ENCODE measurements around the gene KRT6A. TPM values are rescaled to one million over a fixed set of nuclear protein-coding genes. Genes with fewer than 3 reads are reported as not detected.

Gene KRT6A
- total RNA-seq, 1 experiment from 2014 or later = not detected

DNA sequence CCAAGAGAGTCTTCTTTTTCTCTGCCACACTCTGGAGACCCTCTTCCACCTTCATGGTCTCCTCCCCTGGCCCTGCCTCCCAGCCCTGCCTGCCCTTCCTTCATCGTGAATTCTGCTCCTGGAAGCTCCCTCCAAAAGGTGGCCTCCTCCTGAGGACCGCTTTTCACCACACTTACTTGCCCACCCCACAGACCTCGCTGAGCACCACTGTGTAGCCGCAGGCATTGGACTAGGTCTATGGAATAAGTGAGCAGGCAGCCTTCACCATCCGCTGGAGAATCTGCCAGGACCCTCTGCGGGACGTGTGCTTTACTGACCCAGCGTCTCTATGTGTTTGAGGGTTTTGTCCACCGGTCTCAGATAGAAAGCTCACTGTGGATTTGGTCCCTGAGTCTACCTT is 36.8 kb upstream of the KRT6A start:
- H3K27me3 ChIP-seq (ENCODE audit: control insufficient read depth, insufficient read depth, low read length) = no peaks in the 10 kb centered on the region
- no peak overlapping the region for H3K4me3 ChIP-seq (ENCODE audit: insufficient read depth, low read depth, low read length)
- H3K36me3 ChIP-seq (replicated peaks; ENCODE audit: control insufficient read depth, insufficient read depth, low read length) = no peaks in the 10 kb centered on the region
- no peak for DNase-seq

GRCh38 chr12:52529417-52529816 is 36.4 kb upstream of the KRT6A start:
- Histone ChIP-seq H3K4me3 (ENCODE audit: insufficient read depth, low read depth, low read length) (no peak overlapping the region), H3K27me3 (ENCODE audit: control insufficient read depth, insufficient read depth, low read length) (no peaks in the 10 kb centered on the region), H3K36me3 (replicated peaks; ENCODE audit: control insufficient read depth, insufficient read depth, low read length) (no peaks in the 10 kb centered on the region)
- no peak for DNase-seq

- DNase-seq = no peak
- Histone ChIP-seq H3K27me3 (ENCODE audit: control insufficient read depth, insufficient read depth, low read length) (no peaks in the 10 kb centered on the region), H3K4me3 (ENCODE audit: insufficient read depth, low read depth, low read length) (no peak overlapping the region), H3K36me3 (replicated peaks; ENCODE audit: control insufficient read depth, insufficient read depth, low read length) (no peaks in the 10 kb centered on the region)
Observed at GRCh38 chr12:52528641-52529143, 35.6 kb upstream of the KRT6A start.

GRCh38 chr12:52527121-52527800 is 34.2 kb upstream of the KRT6A start:
- no peak for DNase-seq
- Histone ChIP-seq H3K4me3 (ENCODE audit: insufficient read depth, low read depth, low read length) (no peak overlapping the region), H3K27me3 (ENCODE audit: control insufficient read depth, insufficient read depth, low read length) (no peaks in the 10 kb centered on the region), H3K36me3 (replicated peaks; ENCODE audit: control insufficient read depth, insufficient read depth, low read length) (no peaks in the 10 kb centered on the region)

DNA sequence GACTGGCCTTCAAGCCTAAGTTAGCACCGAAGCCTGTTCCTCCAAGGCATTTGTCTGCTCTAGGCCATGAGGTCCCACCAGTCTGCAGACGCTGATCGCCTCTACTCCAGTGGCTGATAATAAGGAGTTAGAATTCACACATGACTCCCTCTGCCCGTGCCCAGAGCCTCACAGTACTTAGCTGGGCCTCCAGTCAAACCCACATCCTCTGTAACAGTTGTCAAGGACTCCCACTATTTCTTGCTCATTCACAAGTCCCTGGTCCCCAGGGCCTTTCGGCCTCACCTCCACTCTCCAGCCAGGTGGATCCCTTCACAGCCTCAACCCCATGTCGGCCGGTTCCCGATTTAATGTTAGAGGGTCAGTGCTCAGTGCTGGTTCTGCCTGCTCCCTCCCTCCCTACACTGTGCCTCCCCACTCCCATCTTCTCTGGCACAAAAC is 33.5 kb upstream of the KRT6A start:
- Histone ChIP-seq H3K36me3 (replicated peaks; ENCODE audit: control insufficient read depth, insufficient read depth, low read length) (no peaks in the 10 kb centered on the region), H3K4me3 (ENCODE audit: insufficient read depth, low read depth, low read length) (no peak overlapping the region), H3K27me3 (ENCODE audit: control insufficient read depth, insufficient read depth, low read length) (no peaks in the 10 kb centered on the region)
- DNase-seq = no peak

- Histone ChIP-seq H3K27me3 (ENCODE audit: control insufficient read depth, insufficient read depth, low read length) (no peaks in the 10 kb centered on the region), H3K36me3 (replicated peaks; ENCODE audit: control insufficient read depth, insufficient read depth, low read length) (no peaks in the 10 kb centered on the region), H3K4me3 (ENCODE audit: insufficient read depth, low read depth, low read length) (no peak overlapping the region)
- no peak for DNase-seq
Observed at GRCh38 chr12:52525661-52526499, 32.8 kb upstream of the KRT6A start.

GRCh38 chr12:52524898-52525591 is 32.0 kb upstream of the KRT6A start:
- no peaks in the 10 kb centered on the region for H3K36me3 ChIP-seq (replicated peaks; ENCODE audit: control insufficient read depth, insufficient read depth, low read length)
- no peak overlapping the region for H3K4me3 ChIP-seq (ENCODE audit: insufficient read depth, low read depth, low read length)
- H3K27me3 ChIP-seq (ENCODE audit: control insufficient read depth, insufficient read depth, low read length) = no peaks in the 10 kb centered on the region
- peak; percentile 6 for DNase-seq

GRCh38 chr12:52524241-52524897 is 31.3 kb upstream of the KRT6A start:
- Histone ChIP-seq H3K27me3 (ENCODE audit: control insufficient read depth, insufficient read depth, low read length) (no peaks in the 10 kb centered on the region), H3K36me3 (replicated peaks; ENCODE audit: control insufficient read depth, insufficient read depth, low read length) (no peaks in the 10 kb centered on the region), H3K4me3 (ENCODE audit: insufficient read depth, low read depth, low read length) (no peak overlapping the region)
- peak; percentile 22 for DNase-seq

DNA sequence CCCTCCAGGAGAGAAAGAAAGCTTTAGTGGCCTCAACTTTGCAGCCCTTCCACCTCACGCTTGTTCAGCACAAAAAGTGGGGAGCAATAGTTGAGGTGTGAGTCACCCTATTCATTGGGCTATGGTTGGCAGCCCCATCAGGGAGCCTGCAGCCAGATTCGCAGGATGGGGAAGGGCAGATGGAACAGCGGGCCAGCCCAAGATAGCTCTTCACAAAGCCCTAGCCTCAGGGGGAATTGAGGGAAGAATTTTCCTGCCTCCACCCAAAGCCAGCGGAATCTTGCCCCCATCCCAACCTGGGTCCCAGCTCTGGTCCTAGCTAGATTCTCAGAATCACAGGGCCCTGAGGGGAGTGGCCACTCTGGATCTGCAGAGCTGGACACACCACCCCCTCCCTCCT is 30.8 kb upstream of the KRT6A start:
- DNase-seq = peak; percentile 10
- no peaks in the 10 kb centered on the region for H3K27me3 ChIP-seq (ENCODE audit: control insufficient read depth, insufficient read depth, low read length)
- H3K36me3 ChIP-seq (replicated peaks; ENCODE audit: control insufficient read depth, insufficient read depth, low read length) = no peaks in the 10 kb centered on the region
- H3K4me3 ChIP-seq (ENCODE audit: insufficient read depth, low read depth, low read length) = no peak overlapping the region

- Histone ChIP-seq H3K36me3 (replicated peaks; ENCODE audit: control insufficient read depth, insufficient read depth, low read length) (no peaks in the 10 kb centered on the region), H3K4me3 (ENCODE audit: insufficient read depth, low read depth, low read length) (no peak overlapping the region), H3K27me3 (ENCODE audit: control insufficient read depth, insufficient read depth, low read length) (no peaks in the 10 kb centered on the region)
- DNase-seq = peak; percentile 9
Observed at GRCh38 chr12:52522346-52523011, 29.4 kb upstream of the KRT6A start.

GRCh38 chr12:52521568-52522266 is 28.7 kb upstream of the KRT6A start:
- Histone ChIP-seq H3K4me3 (ENCODE audit: insufficient read depth, low read depth, low read length) (no peak overlapping the region), H3K27me3 (ENCODE audit: control insufficient read depth, insufficient read depth, low read length) (no peaks in the 10 kb centered on the region), H3K36me3 (replicated peaks; ENCODE audit: control insufficient read depth, insufficient read depth, low read length) (no peaks in the 10 kb centered on the region)
- peak; percentile 32 for DNase-seq

GRCh38 chr12:52521175-52521567 is 28.1 kb upstream of the KRT6A start:
- Histone ChIP-seq H3K36me3 (replicated peaks; ENCODE audit: control insufficient read depth, insufficient read depth, low read length) (no peaks in the 10 kb centered on the region), H3K27me3 (ENCODE audit: control insufficient read depth, insufficient read depth, low read length) (no peaks in the 10 kb centered on the region), H3K4me3 (ENCODE audit: insufficient read depth, low read depth, low read length) (no peak overlapping the region)
- DNase-seq = peak; percentile 24

GRCh38 chr12:52519826-52520662 is 27.0 kb upstream of the KRT6A start, which contains the start of gene KRT5:
TSS of gene KRT5 (minus strand) at chr12:52520394. CDS start at chr12:52520296, 98 bp downstream.
- DNase-seq = peak; percentile 15
- Histone ChIP-seq H3K36me3 (replicated peaks; ENCODE audit: control insufficient read depth, insufficient read depth, low read length) (no peaks in the 10 kb centered on the region), H3K27me3 (ENCODE audit: control insufficient read depth, insufficient read depth, low read length) (no peaks in the 10 kb centered on the region), H3K4me3 (ENCODE audit: insufficient read depth, low read depth, low read length) (no peak within 1 kb of the TSS)

Data from H7 (cell line).